ENCODE results near the gene TMC8. TPM values are rescaled to one million over a fixed set of nuclear protein-coding genes. Genes with fewer than 3 reads are reported as not detected.
A peak's percentile ranks its signal among the peaks of the same experiment; 100 is the strongest.

TMC8 gene
- total and polyA plus RNA-seq, 4 donors, result 1.3 to 14.5 (median 5.0) TPM

- Histone ChIP-seq H3K4me1 (ENCODE audit: control insufficient read depth in 4 of 4, insufficient read depth in 4 of 4, low read length in 3 of 4) (peaks cover 3 to 42% (median 15%) of the 10 kb centered on the region in 4 donors), H3K27me3 (ENCODE audit: control insufficient read depth in 4 of 4, insufficient read depth in 4 of 4, low read length in 3 of 4) (no peaks in the 10 kb centered on the region), H3K36me3 (ENCODE audit: control insufficient read depth in 4 of 4, insufficient read depth in 3 of 4, low read depth in 1 of 4, low read length in 3 of 4) (peaks cover 0 to 2% (median 0%) of the 10 kb centered on the region in 4 donors), H3K4me3 (ENCODE audit: low read depth in 1 of 3, low read length in 3 of 3) (peak within 1 kb of the TSS; percentile 42 to 68 (median 48)), H3K27ac (ENCODE audit: low read depth in 1 of 2, low read length in 2 of 2) (peak within 1 kb of the TSS; percentile 80 to 81), H3K9me3 (ENCODE audit: control insufficient read depth in 4 of 4, low read length in 3 of 4) (no peaks in the 10 kb centered on the region), H3K9ac (ENCODE audit: low read depth in 1 of 2, low read length in 2 of 2) (peak within 1 kb of the TSS in 1 of 2 donors; percentile 9)
- 5% methylated on average over 51 of the region's 54 CpGs for WGBS
- peak; percentile 78 for DNase-seq (ENCODE audit: low spot score)
- TF ChIP-seq GABPA (IDR thresholded peaks at IDR 0.05 in 1 of 2, conservative IDR thresholded peaks at IDR 0.05 in 1 of 2) (no peak), ZBTB33 (IDR thresholded peaks at IDR 0.05) (no peak), ATF3 (IDR thresholded peaks at IDR 0.05) (no peak), FOXA1 (IDR thresholded peaks at IDR 0.05) (no peak), CTCF (IDR thresholded peaks at IDR 0.05; ENCODE audit: low read depth, low read length, missing input control) (no peak), YY1 (IDR thresholded peaks at IDR 0.05) (no peak), MAX (IDR thresholded peaks at IDR 0.05) (no peak), JUND (IDR thresholded peaks at IDR 0.05) (no peak), EGR1 (IDR thresholded peaks at IDR 0.05; ENCODE audit: low read depth in 2 of 2) (no peak), FOXA2 (IDR thresholded peaks at IDR 0.05) (no peak)
Measured at GRCh38 chr17:78128551-78129350, 1.8 kb upstream of the TMC8 start, which contains the start of gene TMC6. TMC6 (minus strand) TSS chr17:78128755; CDS start chr17:78126832, 1,923 bp downstream.

- peak overlapping the region in 1 of 2 donors; percentile 9 for H3K9ac ChIP-seq (ENCODE audit: low read depth in 1 of 2, low read length in 2 of 2)
- TF ChIP-seq JUND (IDR thresholded peaks at IDR 0.05), result no peak
- no peak for TF ChIP-seq SP1 (IDR thresholded peaks at IDR 0.05)
- TF ChIP-seq HNF4A (conservative IDR thresholded peaks at IDR 0.05), result no peak
- no peak for TF ChIP-seq YY1 (IDR thresholded peaks at IDR 0.05)
- TF ChIP-seq NR2F2 (IDR thresholded peaks at IDR 0.05), result no peak
- TF ChIP-seq CTCF (IDR thresholded peaks at IDR 0.05; ENCODE audit: low read depth, low read length, missing input control), result no peak
- no peak for TF ChIP-seq MAX (IDR thresholded peaks at IDR 0.05)
- TF ChIP-seq HNF4G (IDR thresholded peaks at IDR 0.05), result no peak
- no peak for TF ChIP-seq FOXA2 (IDR thresholded peaks at IDR 0.05)
- no peak for TF ChIP-seq REST (IDR thresholded peaks at IDR 0.05)
- no peak for TF ChIP-seq RAD21 (IDR thresholded peaks at IDR 0.05)
- TF ChIP-seq EGR1 (IDR thresholded peaks at IDR 0.05; ENCODE audit: low read depth in 2 of 2), result no peak
- no peak for TF ChIP-seq TAF1 (conservative IDR thresholded peaks at IDR 0.05)
- H3K36me3 ChIP-seq (ENCODE audit: control insufficient read depth in 4 of 4, insufficient read depth in 3 of 4, low read depth in 1 of 4, low read length in 3 of 4), result no peaks in the 10 kb centered on the region
- 82% methylated on average over 4 of the region's 4 CpGs for WGBS
- no peak overlapping the region for H3K4me3 ChIP-seq (ENCODE audit: low read depth in 1 of 3, low read length in 3 of 3)
- peaks cover 3 to 44% (median 14%) of the 10 kb centered on the region in 4 donors for H3K4me1 ChIP-seq (ENCODE audit: control insufficient read depth in 4 of 4, insufficient read depth in 4 of 4, low read length in 3 of 4)
- H3K27ac ChIP-seq (ENCODE audit: low read depth in 1 of 2, low read length in 2 of 2), result peak overlapping the region; percentile 72 to 80
- DNase-seq (ENCODE audit: low spot score), result no peak
- H3K27me3 ChIP-seq (ENCODE audit: control insufficient read depth in 4 of 4, insufficient read depth in 4 of 4, low read length in 3 of 4), result no peaks in the 10 kb centered on the region
- no peaks in the 10 kb centered on the region for H3K9me3 ChIP-seq (ENCODE audit: control insufficient read depth in 4 of 4, low read length in 3 of 4)
Measured at GRCh38 chr17:78129351-78130089, 1.1 kb upstream of the TMC8 start.

Measured in liver (tissue), 9 donors.